GM12891 (cell line): Measurements from ENCODE around the gene POR.
"Not testable (repeated sequence)": the region's sequence is repeated elsewhere in the genome, so short reads cannot be mapped to it uniquely, and the experiment has no call there.

Experiments
- DNase-seq: peaks from one replicate; pipeline ENCODE4 v3.0.0; 2011; ENCODE audit warnings: low spot score; ENCODE audit not compliant: insufficient read length
- FAIRE-seq: peaks from 2 replicates; lab custom pipeline; 2011; peaks lifted over from hg19 to GRCh38; lab: Jason Lieb, UNC
- PAX5 ChIP-seq: IDR thresholded peaks from 2 replicates; pipeline ENCODE4 v1.6.1; 2011; ENCODE audit warnings: low read length, moderate library complexity, mild to moderate bottlenecking; ENCODE audit not compliant: insufficient read depth, severe bottlenecking
- POLR2A ChIP-seq: IDR thresholded peaks from 2 replicates; pipeline ENCODE4 v1.6.1; 2011; ENCODE audit warnings: low read depth, low read length, control low read depth
- POLR2AphosphoS5 ChIP-seq: IDR thresholded peaks from 2 replicates; pipeline ENCODE4 v1.6.1; 2011; ENCODE audit warnings: low read depth, low read length, control low read depth
- POU2F2 ChIP-seq: IDR thresholded peaks from 2 replicates; pipeline ENCODE4 v1.6.1; 2011; ENCODE audit warnings: low read depth, mild to moderate bottlenecking, control low read depth, low read length, moderate library complexity
- SPI1 ChIP-seq: IDR thresholded peaks from 2 replicates; pipeline ENCODE4 v1.6.1; 2011; ENCODE audit warnings: low read depth, low read length, control low read depth
- TAF1 ChIP-seq: IDR thresholded peaks from 2 replicates; pipeline ENCODE4 v1.6.1; 2011; ENCODE audit warnings: low read depth, low read length, control low read depth

Gene POR

GRCh38 chr7:75885036-75885435, 29.9 kb upstream of the POR start:
- FAIRE-seq = no peak
- TF ChIP-seq TAF1 = no peak
- TF ChIP-seq PAX5 = no peak
- no peak for TF ChIP-seq POU2F2
- no peak for TF ChIP-seq POLR2AphosphoS5
- TF ChIP-seq POLR2A = no peak
- TF ChIP-seq SPI1 = no peak
- no peak for DNase-seq

- TF ChIP-seq PAX5 (no peak), POU2F2 (no peak), TAF1 (no peak), POLR2A (no peak), SPI1 (no peak), POLR2AphosphoS5 (no peak)
- no peak for DNase-seq
- FAIRE-seq = no peak
Measured at GRCh38 chr7:75887669-75888369, 27.1 kb upstream of the POR start.

GRCh38 chr7:75888464-75889222, 26.3 kb upstream of the POR start:
- FAIRE-seq = no peak
- DNase-seq = no peak
- TF ChIP-seq POLR2AphosphoS5 (peak; percentile 11; the same call in 1 of the 2 replicates), POLR2A (peak; percentile 31; the same call in 1 of the 2 replicates), POU2F2 (no peak), TAF1 (no peak), SPI1 (no peak), PAX5 (no peak)

GRCh38 chr7:75889223-75889825, 25.6 kb upstream of the POR start:
- no peak; the same call in 1 of the 2 replicates for TF ChIP-seq POLR2A
- TF ChIP-seq PAX5 = no peak
- peak; percentile 54; the same call in 1 of the 2 replicates for TF ChIP-seq POLR2AphosphoS5
- FAIRE-seq = no peak
- no peak for DNase-seq

GRCh38 chr7:75889826-75890225, 25.1 kb upstream of the POR start:
- FAIRE-seq (no peak), DNase-seq (no peak)
- TF ChIP-seq POLR2A (no peak), TAF1 (no peak), PAX5 (no peak), POU2F2 (no peak), SPI1 (no peak), POLR2AphosphoS5 (no peak)

- DNase-seq, FAIRE-seq: not testable (repeated sequence)
Measured at GRCh38 chr7:75891237-75891636, 23.7 kb upstream of the POR start.

- FAIRE-seq (no peak), DNase-seq (no peak)
- no peak for TF ChIP-seq SPI1
- TF ChIP-seq POU2F2 = no peak
Measured at GRCh38 chr7:75891815-75892411, 23.0 kb upstream of the POR start.

GRCh38 chr7:75892634-75893272, 22.2 kb upstream of the POR start:
- DNase-seq (no peak), FAIRE-seq (no peak)
- TF ChIP-seq POLR2AphosphoS5 (no peak), PAX5 (no peak), POU2F2 (no peak), TAF1 (no peak), POLR2A (no peak), SPI1 (no peak)

GRCh38 chr7:75896803-75897327, 18.1 kb upstream of the POR start:
- no peak for TF ChIP-seq POLR2A
- no peak for TF ChIP-seq POU2F2
- DNase-seq = no peak
- no peak for FAIRE-seq

GRCh38 chr7:75900617-75901315, 14.2 kb upstream of the POR start:
- TF ChIP-seq SPI1 (no peak), POLR2A (no peak), POLR2AphosphoS5 (no peak), POU2F2 (no peak), PAX5 (no peak), TAF1 (no peak)
- FAIRE-seq (no peak), DNase-seq (no peak)
